Stomach smooth muscle (tissue), 2 donors: ENCODE results near the gene POR.

Experiments
- H3K27ac ChIP-seq: one replicate; pipeline ENCODE4 v1.7.0; 2013; ENCODE audit warnings: mild to moderate bottlenecking, low read length, inconsistent platforms
- H3K27me3 ChIP-seq, 2 donors: one replicate each; pipeline ENCODE4 v1.7.0; 2013; ENCODE audit warnings: low read length in 2 of 2; ENCODE audit not compliant: insufficient read depth in 2 of 2, control insufficient read depth in 1 of 2
- H3K36me3 ChIP-seq, 2 donors: one replicate each; pipeline ENCODE4 v1.7.0; 2013; ENCODE audit warnings: low read length in 2 of 2; ENCODE audit not compliant: control insufficient read depth in 2 of 2, insufficient read depth in 2 of 2
- H3K4me1 ChIP-seq: one replicate; pipeline ENCODE4 v1.7.0; 2013; ENCODE audit warnings: low read length; ENCODE audit not compliant: control insufficient read depth, insufficient read depth
- H3K4me3 ChIP-seq, 2 donors: one replicate each; pipeline ENCODE4 v1.7.0; 2013; ENCODE audit warnings: low read length in 2 of 2
- H3K9ac ChIP-seq, 2 donors: one replicate each; pipeline ENCODE4 v1.7.0; 2013; ENCODE audit warnings: low read length in 2 of 2, mild to moderate bottlenecking in 1 of 2
- H3K9me3 ChIP-seq, 2 donors: one replicate each; pipeline ENCODE4 v1.7.0; 2013; ENCODE audit warnings: low read length in 2 of 2; ENCODE audit not compliant: control insufficient read depth in 2 of 2
- donor health status: healthy.
- donor health status: Pancreatic carcinoma.

POR gene

GRCh38 chr7:75967055-75967454 lies 52.1 kb downstream of the POR start:
- Histone ChIP-seq H3K4me1 (peaks cover 68% of the 10 kb centered on the region), H3K27me3 (no peaks in the 10 kb centered on the region), H3K36me3 (no peaks in the 10 kb centered on the region), H3K27ac (peak overlapping the region; percentile 97), H3K9me3 (no peaks in the 10 kb centered on the region), H3K4me3 (peak overlapping the region; percentile 40 to 69), H3K9ac (peak overlapping the region; percentile 44 to 58)

GRCh38 chr7:75967487-75967997 lies 52.6 kb downstream of the POR start:
- no peaks in the 10 kb centered on the region for H3K36me3 ChIP-seq
- H3K9ac ChIP-seq = peak overlapping the region; percentile 49 to 58
- peak overlapping the region; percentile 97 for H3K27ac ChIP-seq
- peaks cover 69% of the 10 kb centered on the region for H3K4me1 ChIP-seq
- H3K27me3 ChIP-seq = no peaks in the 10 kb centered on the region
- H3K9me3 ChIP-seq = no peaks in the 10 kb centered on the region
- H3K4me3 ChIP-seq = peak overlapping the region; percentile 40 to 69

GRCh38 chr7:75968012-75968411 lies 53.1 kb downstream of the POR start:
- Histone ChIP-seq H3K9ac (peak overlapping the region; percentile 49 to 51), H3K36me3 (no peaks in the 10 kb centered on the region), H3K4me3 (peak overlapping the region; percentile 29 to 69), H3K27ac (peak overlapping the region; percentile 97), H3K27me3 (no peaks in the 10 kb centered on the region), H3K4me1 (peaks cover 65% of the 10 kb centered on the region), H3K9me3 (no peaks in the 10 kb centered on the region)

- H3K4me1 ChIP-seq = peaks cover 60% of the 10 kb centered on the region
Measured at GRCh38 chr7:75968561-75969001, 53.6 kb downstream of the POR start.

GRCh38 chr7:75969182-75969581 lies 54.2 kb downstream of the POR start:
- H3K27ac ChIP-seq = peak overlapping the region; percentile 97
- no peaks in the 10 kb centered on the region for H3K9me3 ChIP-seq
- H3K27me3 ChIP-seq = no peaks in the 10 kb centered on the region
- H3K4me3 ChIP-seq = peak overlapping the region; percentile 13 to 69
- H3K9ac ChIP-seq = peak overlapping the region; percentile 49 to 58
- H3K4me1 ChIP-seq = peaks cover 59% of the 10 kb centered on the region
- H3K36me3 ChIP-seq = peaks cover 0 to 5% of the 10 kb centered on the region in 2 donors

More at GRCh38 chr7:75968561-75969001, 53.6 kb downstream of the POR start:
- Histone ChIP-seq H3K9me3 (no peaks in the 10 kb centered on the region), H3K27ac (peak overlapping the region; percentile 97), H3K9ac (peak overlapping the region; percentile 49 to 58), H3K36me3 (no peaks in the 10 kb centered on the region), H3K27me3 (no peaks in the 10 kb centered on the region), H3K4me3 (peak overlapping the region; percentile 29 to 69)

- peaks cover 0 to 5% of the 10 kb centered on the region in 2 donors for H3K36me3 ChIP-seq
- H3K27me3 ChIP-seq = no peaks in the 10 kb centered on the region
- H3K4me1 ChIP-seq = peaks cover 59% of the 10 kb centered on the region
- peak overlapping the region; percentile 13 to 69 for H3K4me3 ChIP-seq
- no peaks in the 10 kb centered on the region for H3K9me3 ChIP-seq
- H3K9ac ChIP-seq = peak overlapping the region; percentile 36 to 49
- H3K27ac ChIP-seq = peak overlapping the region; percentile 97
Measured at GRCh38 chr7:75969704-75970498, 54.9 kb downstream of the POR start.

- H3K27me3 ChIP-seq = no peaks in the 10 kb centered on the region
Measured at GRCh38 chr7:75971309-75971960, 56.5 kb downstream of the POR start.

GRCh38 chr7:75971961-75972763 lies 57.2 kb downstream of the POR start:
- H3K4me3 ChIP-seq = no peak overlapping the region

More at GRCh38 chr7:75971309-75971960, 56.5 kb downstream of the POR start:
- Histone ChIP-seq H3K4me3 (no peak overlapping the region), H3K27ac (peak overlapping the region; percentile 53), H3K9ac (no peak overlapping the region), H3K4me1 (peaks cover 44% of the 10 kb centered on the region), H3K9me3 (no peaks in the 10 kb centered on the region), H3K36me3 (peaks cover 0 to 5% of the 10 kb centered on the region in 2 donors)

GRCh38 chr7:75977743-75978142 lies 62.8 kb downstream of the POR start:
- Histone ChIP-seq H3K9ac (no peak overlapping the region), H3K27me3 (no peaks in the 10 kb centered on the region), H3K9me3 (no peaks in the 10 kb centered on the region), H3K36me3 (peaks cover 6 to 28% of the 10 kb centered on the region in 2 donors), H3K4me3 (no peak overlapping the region), H3K27ac (no peak overlapping the region), H3K4me1 (no peaks in the 10 kb centered on the region)

More at GRCh38 chr7:75971961-75972763, 57.2 kb downstream of the POR start:
- Histone ChIP-seq H3K9me3 (no peaks in the 10 kb centered on the region), H3K9ac (no peak overlapping the region), H3K27me3 (no peaks in the 10 kb centered on the region), H3K4me1 (peaks cover 37% of the 10 kb centered on the region), H3K27ac (peak overlapping the region; percentile 53), H3K36me3 (peaks cover 0 to 5% of the 10 kb centered on the region in 2 donors)

GRCh38 chr7:75979759-75980429 lies 64.9 kb downstream of the POR start:
- Histone ChIP-seq H3K4me3 (no peak overlapping the region), H3K36me3 (peaks cover 13 to 28% of the 10 kb centered on the region in 2 donors), H3K9me3 (no peaks in the 10 kb centered on the region), H3K9ac (no peak overlapping the region), H3K27ac (no peak overlapping the region), H3K4me1 (no peaks in the 10 kb centered on the region), H3K27me3 (no peaks in the 10 kb centered on the region)
